Activated naive CD4-positive, alpha-beta T cell treated with anti-CD3 and anti-CD28 coated beads, Interleukin-2, amount 50 U/mL, for 72 hours (primary cell): ENCODE results near the gene MAN2B2. TPM values are rescaled to one million over a fixed set of nuclear protein-coding genes. Genes with fewer than 3 reads are reported as not detected.
A peak's percentile ranks its signal among the peaks of the same experiment; 100 is the strongest.

Source experiments
- ATAC-seq, 2 donors: fragments of 150-1000 bp; cut with Tn5 transposase; 2 replicates each; pipeline ENCODE4 v1.10.0; 2021; ENCODE audit warnings: mild to moderate bottlenecking in 2 of 2, moderate library complexity in 2 of 2
- DNase-seq, 2 donors: peaks; one replicate each; pipeline ENCODE4 v3.0.0; 2021 to 2022; ENCODE audit warnings: low spot score in 2 of 2
- H3K27ac Mint-ChIP-seq, 2 donors: one replicate each; pipeline ENCODE4 v1.8.0; 2022; ENCODE audit warnings: mild to moderate bottlenecking in 2 of 2, mixed read lengths in 2 of 2
- H3K36me3 Mint-ChIP-seq, 2 donors: one replicate each; pipeline ENCODE4 v1.8.0; 2022; ENCODE audit warnings: mixed read lengths in 2 of 2
- H3K9me3 Mint-ChIP-seq, 2 donors: one replicate each; pipeline ENCODE4 v1.8.0; 2022; ENCODE audit warnings: mixed read lengths in 2 of 2
- total RNA-seq, 2 donors: library from RNA; stranded (reverse); gene quantifications; one replicate each; pipeline ENCODE4 v1.2.3, GENCODE V29; 2022

Gene MAN2B2
- total RNA-seq, 2 donors from 2014 or later: 13.9 to 21.4 TPM

GRCh38 chr4:6575503-6576240, 683 bp downstream of the MAN2B2 start:
- no peak for ATAC-seq
- no peak for DNase-seq
- H3K36me3 Mint-ChIP-seq: peaks cover 16 to 24% of the 10 kb centered on the region in 2 donors
- peaks cover 4 to 9% of the 10 kb centered on the region in 2 donors for H3K9me3 Mint-ChIP-seq
- H3K27ac Mint-ChIP-seq: peak overlapping the region; percentile 60 to 89

GRCh38 chr4:6576512-6576911, 1.5 kb downstream of the MAN2B2 start:
- Mint-ChIP-seq H3K9me3 (peaks cover 2 to 4% of the 10 kb centered on the region in 2 donors), H3K36me3 (peaks cover 20 to 28% of the 10 kb centered on the region in 2 donors), H3K27ac (peak overlapping the region in 1 of 2 donors; percentile 89)
- DNase-seq (no peak), ATAC-seq (no peak)

- ATAC-seq (no peak), DNase-seq (no peak)
- Mint-ChIP-seq H3K36me3 (peaks cover 20 to 28% of the 10 kb centered on the region in 2 donors), H3K27ac (no peak overlapping the region), H3K9me3 (peaks cover 0 to 4% of the 10 kb centered on the region in 2 donors)
Measured at GRCh38 chr4:6576932-6577331, 1.9 kb downstream of the MAN2B2 start.

- DNase-seq (no peak), ATAC-seq (no peak)
- no peak overlapping the region for H3K27ac Mint-ChIP-seq
- H3K36me3 Mint-ChIP-seq: peaks cover 20 to 33% of the 10 kb centered on the region in 2 donors
- peaks cover 0 to 4% of the 10 kb centered on the region in 2 donors for H3K9me3 Mint-ChIP-seq
Measured at GRCh38 chr4:6577409-6577808, 2.4 kb downstream of the MAN2B2 start.

- DNase-seq: no peak
- peaks cover 0 to 4% of the 10 kb centered on the region in 2 donors for H3K9me3 Mint-ChIP-seq
- ATAC-seq: no peak
- H3K36me3 Mint-ChIP-seq: peaks cover 20 to 37% of the 10 kb centered on the region in 2 donors
- H3K27ac Mint-ChIP-seq: no peak overlapping the region
Measured at GRCh38 chr4:6578221-6578620, 3.2 kb downstream of the MAN2B2 start.

GRCh38 chr4:6580353-6580752, 5.4 kb downstream of the MAN2B2 start:
- Mint-ChIP-seq H3K36me3 (peaks cover 26 to 47% of the 10 kb centered on the region in 2 donors), H3K9me3 (peaks cover 0 to 4% of the 10 kb centered on the region in 2 donors), H3K27ac (peak overlapping the region in 1 of 2 donors; percentile 89)
- ATAC-seq: no peak
- no peak for DNase-seq

GRCh38 chr4:6581566-6582121, 6.7 kb downstream of the MAN2B2 start:
- ATAC-seq (no peak), DNase-seq (no peak)
- Mint-ChIP-seq H3K9me3 (peaks cover 0 to 4% of the 10 kb centered on the region in 2 donors), H3K36me3 (peaks cover 26 to 47% of the 10 kb centered on the region in 2 donors), H3K27ac (no peak overlapping the region)

- H3K27ac Mint-ChIP-seq: no peak overlapping the region
- H3K36me3 Mint-ChIP-seq: peaks cover 26 to 43% of the 10 kb centered on the region in 2 donors
- peaks cover 0 to 4% of the 10 kb centered on the region in 2 donors for H3K9me3 Mint-ChIP-seq
- peak; percentile 71 to 84 for ATAC-seq
- no peak for DNase-seq
Measured at GRCh38 chr4:6582889-6583490, 8.0 kb downstream of the MAN2B2 start.

GRCh38 chr4:6584865-6585264, 9.9 kb downstream of the MAN2B2 start:
- DNase-seq: no peak
- peaks cover 18 to 29% of the 10 kb centered on the region in 2 donors for H3K36me3 Mint-ChIP-seq
- H3K27ac Mint-ChIP-seq: no peak overlapping the region
- no peak for ATAC-seq
- H3K9me3 Mint-ChIP-seq: no peaks in the 10 kb centered on the region

- Mint-ChIP-seq H3K9me3 (no peaks in the 10 kb centered on the region), H3K36me3 (peaks cover 7 to 19% of the 10 kb centered on the region in 2 donors), H3K27ac (no peak overlapping the region)
- no peak for DNase-seq
- ATAC-seq: no peak
Measured at GRCh38 chr4:6586715-6587325, 11.8 kb downstream of the MAN2B2 start.

GRCh38 chr4:6589444-6589843, 14.5 kb downstream of the MAN2B2 start:
- no peaks in the 10 kb centered on the region for H3K36me3 Mint-ChIP-seq

GRCh38 chr4:6591313-6591712, 16.3 kb downstream of the MAN2B2 start:
- no peak for ATAC-seq
- Mint-ChIP-seq H3K9me3 (no peaks in the 10 kb centered on the region), H3K27ac (peak overlapping the region in 1 of 2 donors; percentile 63), H3K36me3 (peaks cover 0 to 6% of the 10 kb centered on the region in 2 donors)
- DNase-seq: no peak

More at GRCh38 chr4:6589444-6589843, 14.5 kb downstream of the MAN2B2 start:
- ATAC-seq (no peak), DNase-seq (no peak)
- H3K27ac Mint-ChIP-seq: no peak overlapping the region
- H3K9me3 Mint-ChIP-seq: no peaks in the 10 kb centered on the region

GRCh38 chr4:6591781-6592180, 16.8 kb downstream of the MAN2B2 start:
- Mint-ChIP-seq H3K27ac (peak overlapping the region in 1 of 2 donors; percentile 63), H3K9me3 (no peaks in the 10 kb centered on the region), H3K36me3 (peaks cover 0 to 6% of the 10 kb centered on the region in 2 donors)
- DNase-seq (no peak), ATAC-seq (no peak)

- Mint-ChIP-seq H3K9me3 (no peaks in the 10 kb centered on the region), H3K27ac (no peak overlapping the region), H3K36me3 (peaks cover 0 to 6% of the 10 kb centered on the region in 2 donors)
- DNase-seq: no peak
- ATAC-seq: no peak
Measured at GRCh38 chr4:6592804-6593563, 18.0 kb downstream of the MAN2B2 start.

- Mint-ChIP-seq H3K36me3 (peaks cover 0 to 6% of the 10 kb centered on the region in 2 donors), H3K27ac (no peak overlapping the region), H3K9me3 (no peaks in the 10 kb centered on the region)
- ATAC-seq (no peak), DNase-seq (no peak)
Measured at GRCh38 chr4:6594341-6594740, 19.4 kb downstream of the MAN2B2 start.

GRCh38 chr4:6594826-6595355, 19.9 kb downstream of the MAN2B2 start:
- ATAC-seq: no peak
- DNase-seq: no peak
- Mint-ChIP-seq H3K36me3 (peaks cover 0 to 6% of the 10 kb centered on the region in 2 donors), H3K27ac (no peak overlapping the region), H3K9me3 (no peaks in the 10 kb centered on the region)
